Neural cell (in vitro differentiated cells): ENCODE measurements around the gene TGFBRAP1.

Experiments
- EP300 ChIP-seq: fragments of 450-650 bp; conservative IDR thresholded peaks from 2 replicates; pipeline ENCODE4 v1.6.1; 2014; ENCODE audit warnings: antibody characterized with exemption, mild to moderate bottlenecking, moderate library complexity; ENCODE audit not compliant: poor library complexity, severe bottlenecking
- EZH2 ChIP-seq: fragments of 200-600, 300-800 bp; shearing (Covaris generic), sonication (generic); IDR thresholded peaks from 2 replicates; pipeline ENCODE4 v1.6.1; 2014; ENCODE audit warnings: antibody characterized with exemption, low read length, borderline replicate concordance, mild to moderate bottlenecking; ENCODE audit not compliant: insufficient read depth, poor library complexity, severe bottlenecking
- MXI1 ChIP-seq: fragments of 450-650 bp; conservative IDR thresholded peaks from 2 replicates; pipeline ENCODE4 v1.6.1; 2014; ENCODE audit warnings: antibody characterized with exemption, mild to moderate bottlenecking; ENCODE audit not compliant: poor library complexity, severe bottlenecking
- POLR2AphosphoS5 ChIP-seq: IDR thresholded peaks from 2 replicates; pipeline ENCODE4 v1.6.1; 2012
- RAD21 ChIP-seq: fragments of 450-650 bp; conservative IDR thresholded peaks from 2 replicates; pipeline ENCODE4 v1.6.1; 2014; ENCODE audit warnings: antibody characterized with exemption, mild to moderate bottlenecking, moderate library complexity
- SMC3 ChIP-seq: fragments of 450-650 bp; conservative IDR thresholded peaks from 2 replicates; pipeline ENCODE4 v1.6.1; 2014; ENCODE audit warnings: antibody characterized with exemption, mild to moderate bottlenecking, moderate library complexity; ENCODE audit not compliant: poor library complexity
- TAF1 ChIP-seq: IDR thresholded peaks from 2 replicates; pipeline ENCODE4 v1.6.1; 2012; ENCODE audit warnings: low read depth
- TF ChIP-seq, protein P1 (sequence below): fragments of 450-650 bp; IDR thresholded peaks from 2 replicates; pipeline ENCODE4 v1.5.1; 2014; ENCODE audit warnings: antibody characterized with exemption, mild to moderate bottlenecking, moderate library complexity; ENCODE audit not compliant: poor library complexity, severe bottlenecking

DNA sequence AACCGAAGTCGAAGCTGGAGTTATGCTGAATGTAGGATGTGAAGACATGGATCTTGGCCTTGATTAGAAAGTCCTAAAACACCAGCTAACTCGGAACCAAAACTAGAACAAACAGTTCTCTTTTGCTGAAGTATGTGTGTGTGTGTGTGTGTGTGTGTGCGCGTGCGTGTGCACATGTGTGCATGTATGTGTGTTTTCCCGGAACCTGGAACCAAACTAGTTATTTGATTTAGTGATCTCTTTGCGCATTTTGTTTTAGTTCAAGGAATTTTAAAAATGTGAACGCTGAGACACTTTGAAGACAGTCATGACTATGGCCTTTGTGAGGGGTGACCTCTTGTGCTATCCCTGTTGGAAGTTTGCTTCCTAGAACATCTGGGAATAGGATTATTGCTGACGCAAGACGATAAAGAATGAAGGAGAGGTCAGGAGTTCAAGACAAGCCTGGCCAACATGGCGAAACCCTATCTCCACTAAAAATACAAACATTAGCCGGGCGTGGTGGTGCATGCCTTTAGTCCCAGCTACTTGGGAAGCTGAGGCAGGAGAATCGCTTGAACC is 45.5 kb upstream of the TGFBRAP1 start:
- TF ChIP-seq EZH2: no peak
- TF ChIP-seq, protein P1, sequence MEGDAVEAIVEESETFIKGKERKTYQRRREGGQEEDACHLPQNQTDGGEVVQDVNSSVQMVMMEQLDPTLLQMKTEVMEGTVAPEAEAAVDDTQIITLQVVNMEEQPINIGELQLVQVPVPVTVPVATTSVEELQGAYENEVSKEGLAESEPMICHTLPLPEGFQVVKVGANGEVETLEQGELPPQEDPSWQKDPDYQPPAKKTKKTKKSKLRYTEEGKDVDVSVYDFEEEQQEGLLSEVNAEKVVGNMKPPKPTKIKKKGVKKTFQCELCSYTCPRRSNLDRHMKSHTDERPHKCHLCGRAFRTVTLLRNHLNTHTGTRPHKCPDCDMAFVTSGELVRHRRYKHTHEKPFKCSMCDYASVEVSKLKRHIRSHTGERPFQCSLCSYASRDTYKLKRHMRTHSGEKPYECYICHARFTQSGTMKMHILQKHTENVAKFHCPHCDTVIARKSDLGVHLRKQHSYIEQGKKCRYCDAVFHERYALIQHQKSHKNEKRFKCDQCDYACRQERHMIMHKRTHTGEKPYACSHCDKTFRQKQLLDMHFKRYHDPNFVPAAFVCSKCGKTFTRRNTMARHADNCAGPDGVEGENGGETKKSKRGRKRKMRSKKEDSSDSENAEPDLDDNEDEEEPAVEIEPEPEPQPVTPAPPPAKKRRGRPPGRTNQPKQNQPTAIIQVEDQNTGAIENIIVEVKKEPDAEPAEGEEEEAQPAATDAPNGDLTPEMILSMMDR: no peak
- TF ChIP-seq MXI1: no peak
- no peak for TF ChIP-seq POLR2AphosphoS5
- no peak for TF ChIP-seq SMC3
- TF ChIP-seq RAD21: no peak
- TF ChIP-seq EP300: no peak
- no peak for TF ChIP-seq TAF1
